Measurements from ENCODE around the gene PHKB.

PHKB gene

GRCh38 chr16:47499700-47500264 lies 38.7 kb downstream of the PHKB start:
- H3K36me3 ChIP-seq (ENCODE audit: control insufficient read depth in 1 of 2, insufficient read depth in 2 of 2, low read length in 2 of 2) = peaks cover 26 to 46% of the 10 kb centered on the region in 2 donors
- H3K27me3 ChIP-seq (ENCODE audit: control insufficient read depth in 1 of 2, insufficient read depth in 2 of 2, low read length in 2 of 2) = no peaks in the 10 kb centered on the region
- no peaks in the 10 kb centered on the region for H3K4me1 ChIP-seq (ENCODE audit: control insufficient read depth in 1 of 2, insufficient read depth in 2 of 2, low read length in 2 of 2)
- no peak overlapping the region for H3K27ac ChIP-seq (ENCODE audit: low read depth, low read length)
- H3K9ac ChIP-seq (ENCODE audit: low read depth in 1 of 2, low read length in 2 of 2) = no peak overlapping the region
- H3K4me3 ChIP-seq (ENCODE audit: low read depth in 1 of 2, low read length in 2 of 2) = no peak overlapping the region
- no peaks in the 10 kb centered on the region for H3K9me3 ChIP-seq (ENCODE audit: control insufficient read depth in 1 of 2, low read length in 2 of 2)

- Histone ChIP-seq H3K9ac (ENCODE audit: low read depth in 1 of 2, low read length in 2 of 2) (no peak overlapping the region), H3K4me1 (ENCODE audit: control insufficient read depth in 1 of 2, insufficient read depth in 2 of 2, low read length in 2 of 2) (no peaks in the 10 kb centered on the region), H3K27me3 (ENCODE audit: control insufficient read depth in 1 of 2, insufficient read depth in 2 of 2, low read length in 2 of 2) (no peaks in the 10 kb centered on the region), H3K9me3 (ENCODE audit: control insufficient read depth in 1 of 2, low read length in 2 of 2) (no peaks in the 10 kb centered on the region), H3K36me3 (ENCODE audit: control insufficient read depth in 1 of 2, insufficient read depth in 2 of 2, low read length in 2 of 2) (peaks cover 32 to 52% of the 10 kb centered on the region in 2 donors), H3K4me3 (ENCODE audit: low read depth in 1 of 2, low read length in 2 of 2) (no peak overlapping the region), H3K27ac (ENCODE audit: low read depth, low read length) (no peak overlapping the region)
Observed at GRCh38 chr16:47503936-47504335, 42.8 kb downstream of the PHKB start.

GRCh38 chr16:47504599-47504998 lies 43.5 kb downstream of the PHKB start:
- Histone ChIP-seq H3K4me1 (ENCODE audit: control insufficient read depth in 1 of 2, insufficient read depth in 2 of 2, low read length in 2 of 2) (no peaks in the 10 kb centered on the region), H3K4me3 (ENCODE audit: low read depth in 1 of 2, low read length in 2 of 2) (no peak overlapping the region), H3K9ac (ENCODE audit: low read depth in 1 of 2, low read length in 2 of 2) (no peak overlapping the region), H3K27ac (ENCODE audit: low read depth, low read length) (no peak overlapping the region), H3K36me3 (ENCODE audit: control insufficient read depth in 1 of 2, insufficient read depth in 2 of 2, low read length in 2 of 2) (peaks cover 29 to 46% of the 10 kb centered on the region in 2 donors), H3K9me3 (ENCODE audit: control insufficient read depth in 1 of 2, low read length in 2 of 2) (no peaks in the 10 kb centered on the region), H3K27me3 (ENCODE audit: control insufficient read depth in 1 of 2, insufficient read depth in 2 of 2, low read length in 2 of 2) (no peaks in the 10 kb centered on the region)

- no peaks in the 10 kb centered on the region for H3K27me3 ChIP-seq (ENCODE audit: control insufficient read depth in 1 of 2, insufficient read depth in 2 of 2, low read length in 2 of 2)
- H3K4me1 ChIP-seq (ENCODE audit: control insufficient read depth in 1 of 2, insufficient read depth in 2 of 2, low read length in 2 of 2) = no peaks in the 10 kb centered on the region
- no peak overlapping the region for H3K9ac ChIP-seq (ENCODE audit: low read depth in 1 of 2, low read length in 2 of 2)
- H3K4me3 ChIP-seq (ENCODE audit: low read depth in 1 of 2, low read length in 2 of 2) = no peak overlapping the region
- H3K27ac ChIP-seq (ENCODE audit: low read depth, low read length) = no peak overlapping the region
- H3K36me3 ChIP-seq (ENCODE audit: control insufficient read depth in 1 of 2, insufficient read depth in 2 of 2, low read length in 2 of 2) = peaks cover 25 to 34% of the 10 kb centered on the region in 2 donors
- H3K9me3 ChIP-seq (ENCODE audit: control insufficient read depth in 1 of 2, low read length in 2 of 2) = no peaks in the 10 kb centered on the region
Observed at GRCh38 chr16:47506800-47507199, 45.7 kb downstream of the PHKB start.

- Histone ChIP-seq H3K9me3 (ENCODE audit: control insufficient read depth in 1 of 2, low read length in 2 of 2) (no peaks in the 10 kb centered on the region), H3K27me3 (ENCODE audit: control insufficient read depth in 1 of 2, insufficient read depth in 2 of 2, low read length in 2 of 2) (no peaks in the 10 kb centered on the region), H3K4me3 (ENCODE audit: low read depth in 1 of 2, low read length in 2 of 2) (no peak overlapping the region), H3K4me1 (ENCODE audit: control insufficient read depth in 1 of 2, insufficient read depth in 2 of 2, low read length in 2 of 2) (no peaks in the 10 kb centered on the region), H3K27ac (ENCODE audit: low read depth, low read length) (no peak overlapping the region), H3K36me3 (ENCODE audit: control insufficient read depth in 1 of 2, insufficient read depth in 2 of 2, low read length in 2 of 2) (peaks cover 21 to 39% of the 10 kb centered on the region in 2 donors), H3K9ac (ENCODE audit: low read depth in 1 of 2, low read length in 2 of 2) (no peak overlapping the region)
Observed at GRCh38 chr16:47507701-47508100, 46.6 kb downstream of the PHKB start.

- H3K9me3 ChIP-seq (ENCODE audit: control insufficient read depth in 1 of 2, low read length in 2 of 2) = no peaks in the 10 kb centered on the region
- no peak overlapping the region for H3K9ac ChIP-seq (ENCODE audit: low read depth in 1 of 2, low read length in 2 of 2)
- no peaks in the 10 kb centered on the region for H3K27me3 ChIP-seq (ENCODE audit: control insufficient read depth in 1 of 2, insufficient read depth in 2 of 2, low read length in 2 of 2)
- H3K36me3 ChIP-seq (ENCODE audit: control insufficient read depth in 1 of 2, insufficient read depth in 2 of 2, low read length in 2 of 2) = peaks cover 13 to 46% of the 10 kb centered on the region in 2 donors
- no peak overlapping the region for H3K27ac ChIP-seq (ENCODE audit: low read depth, low read length)
- H3K4me3 ChIP-seq (ENCODE audit: low read depth in 1 of 2, low read length in 2 of 2) = no peak overlapping the region
- H3K4me1 ChIP-seq (ENCODE audit: control insufficient read depth in 1 of 2, insufficient read depth in 2 of 2, low read length in 2 of 2) = no peaks in the 10 kb centered on the region
Observed at GRCh38 chr16:47511882-47512281, 50.8 kb downstream of the PHKB start.

GRCh38 chr16:47519037-47519436 lies 57.9 kb downstream of the PHKB start:
- no peak overlapping the region for H3K9ac ChIP-seq (ENCODE audit: low read depth in 1 of 2, low read length in 2 of 2)
- peaks cover 0 to 6% of the 10 kb centered on the region in 2 donors for H3K4me1 ChIP-seq (ENCODE audit: control insufficient read depth in 1 of 2, insufficient read depth in 2 of 2, low read length in 2 of 2)
- no peak overlapping the region for H3K27ac ChIP-seq (ENCODE audit: low read depth, low read length)
- H3K27me3 ChIP-seq (ENCODE audit: control insufficient read depth in 1 of 2, insufficient read depth in 2 of 2, low read length in 2 of 2) = no peaks in the 10 kb centered on the region
- peaks cover 16 to 29% of the 10 kb centered on the region in 2 donors for H3K36me3 ChIP-seq (ENCODE audit: control insufficient read depth in 1 of 2, insufficient read depth in 2 of 2, low read length in 2 of 2)
- H3K4me3 ChIP-seq (ENCODE audit: low read depth in 1 of 2, low read length in 2 of 2) = no peak overlapping the region
- H3K9me3 ChIP-seq (ENCODE audit: control insufficient read depth in 1 of 2, low read length in 2 of 2) = no peaks in the 10 kb centered on the region

- H3K9me3 ChIP-seq (ENCODE audit: control insufficient read depth in 1 of 2, low read length in 2 of 2) = no peaks in the 10 kb centered on the region
- no peaks in the 10 kb centered on the region for H3K27me3 ChIP-seq (ENCODE audit: control insufficient read depth in 1 of 2, insufficient read depth in 2 of 2, low read length in 2 of 2)
- peaks cover 0 to 6% of the 10 kb centered on the region in 2 donors for H3K4me1 ChIP-seq (ENCODE audit: control insufficient read depth in 1 of 2, insufficient read depth in 2 of 2, low read length in 2 of 2)
- H3K36me3 ChIP-seq (ENCODE audit: control insufficient read depth in 1 of 2, insufficient read depth in 2 of 2, low read length in 2 of 2) = peaks cover 16 to 24% of the 10 kb centered on the region in 2 donors
- no peak overlapping the region for H3K27ac ChIP-seq (ENCODE audit: low read depth, low read length)
- H3K9ac ChIP-seq (ENCODE audit: low read depth in 1 of 2, low read length in 2 of 2) = no peak overlapping the region
- H3K4me3 ChIP-seq (ENCODE audit: low read depth in 1 of 2, low read length in 2 of 2) = no peak overlapping the region
Observed at GRCh38 chr16:47519546-47519945, 58.4 kb downstream of the PHKB start.

GRCh38 chr16:47519996-47520679 lies 59.0 kb downstream of the PHKB start:
- H3K9me3 ChIP-seq (ENCODE audit: control insufficient read depth in 1 of 2, low read length in 2 of 2) = no peaks in the 10 kb centered on the region
- H3K27ac ChIP-seq (ENCODE audit: low read depth, low read length) = no peak overlapping the region
- no peaks in the 10 kb centered on the region for H3K27me3 ChIP-seq (ENCODE audit: control insufficient read depth in 1 of 2, insufficient read depth in 2 of 2, low read length in 2 of 2)
- peaks cover 0 to 6% of the 10 kb centered on the region in 2 donors for H3K4me1 ChIP-seq (ENCODE audit: control insufficient read depth in 1 of 2, insufficient read depth in 2 of 2, low read length in 2 of 2)
- H3K9ac ChIP-seq (ENCODE audit: low read depth in 1 of 2, low read length in 2 of 2) = no peak overlapping the region
- no peak overlapping the region for H3K4me3 ChIP-seq (ENCODE audit: low read depth in 1 of 2, low read length in 2 of 2)
- H3K36me3 ChIP-seq (ENCODE audit: control insufficient read depth in 1 of 2, insufficient read depth in 2 of 2, low read length in 2 of 2) = peaks cover 16 to 23% of the 10 kb centered on the region in 2 donors

- Histone ChIP-seq H3K9me3 (ENCODE audit: control insufficient read depth in 1 of 2, low read length in 2 of 2) (no peaks in the 10 kb centered on the region), H3K27me3 (ENCODE audit: control insufficient read depth in 1 of 2, insufficient read depth in 2 of 2, low read length in 2 of 2) (no peaks in the 10 kb centered on the region), H3K4me3 (ENCODE audit: low read depth in 1 of 2, low read length in 2 of 2) (no peak overlapping the region), H3K27ac (ENCODE audit: low read depth, low read length) (no peak overlapping the region), H3K36me3 (ENCODE audit: control insufficient read depth in 1 of 2, insufficient read depth in 2 of 2, low read length in 2 of 2) (peaks cover 6 to 8% of the 10 kb centered on the region in 2 donors), H3K4me1 (ENCODE audit: control insufficient read depth in 1 of 2, insufficient read depth in 2 of 2, low read length in 2 of 2) (peaks cover 0 to 6% of the 10 kb centered on the region in 2 donors), H3K9ac (ENCODE audit: low read depth in 1 of 2, low read length in 2 of 2) (no peak overlapping the region)
Observed at GRCh38 chr16:47523342-47524006, 62.3 kb downstream of the PHKB start.
